HG03469 (cell line): Measurements from ENCODE around the gene PRPH.
"Not testable (repeated sequence)": the region's sequence is repeated elsewhere in the genome, so short reads cannot be mapped to it uniquely, and the experiment has no call there.

Experiments used
- ATAC-seq: cut with Tn5 transposase; IDR thresholded peaks from one replicate; pipeline ENCODE4 v1.9.1; 2021; ENCODE audit warnings: mild to moderate bottlenecking, moderate library complexity, moderate number of reproducible peaks; ENCODE audit not compliant: unreplicated experiment

The PRPH gene

DNA sequence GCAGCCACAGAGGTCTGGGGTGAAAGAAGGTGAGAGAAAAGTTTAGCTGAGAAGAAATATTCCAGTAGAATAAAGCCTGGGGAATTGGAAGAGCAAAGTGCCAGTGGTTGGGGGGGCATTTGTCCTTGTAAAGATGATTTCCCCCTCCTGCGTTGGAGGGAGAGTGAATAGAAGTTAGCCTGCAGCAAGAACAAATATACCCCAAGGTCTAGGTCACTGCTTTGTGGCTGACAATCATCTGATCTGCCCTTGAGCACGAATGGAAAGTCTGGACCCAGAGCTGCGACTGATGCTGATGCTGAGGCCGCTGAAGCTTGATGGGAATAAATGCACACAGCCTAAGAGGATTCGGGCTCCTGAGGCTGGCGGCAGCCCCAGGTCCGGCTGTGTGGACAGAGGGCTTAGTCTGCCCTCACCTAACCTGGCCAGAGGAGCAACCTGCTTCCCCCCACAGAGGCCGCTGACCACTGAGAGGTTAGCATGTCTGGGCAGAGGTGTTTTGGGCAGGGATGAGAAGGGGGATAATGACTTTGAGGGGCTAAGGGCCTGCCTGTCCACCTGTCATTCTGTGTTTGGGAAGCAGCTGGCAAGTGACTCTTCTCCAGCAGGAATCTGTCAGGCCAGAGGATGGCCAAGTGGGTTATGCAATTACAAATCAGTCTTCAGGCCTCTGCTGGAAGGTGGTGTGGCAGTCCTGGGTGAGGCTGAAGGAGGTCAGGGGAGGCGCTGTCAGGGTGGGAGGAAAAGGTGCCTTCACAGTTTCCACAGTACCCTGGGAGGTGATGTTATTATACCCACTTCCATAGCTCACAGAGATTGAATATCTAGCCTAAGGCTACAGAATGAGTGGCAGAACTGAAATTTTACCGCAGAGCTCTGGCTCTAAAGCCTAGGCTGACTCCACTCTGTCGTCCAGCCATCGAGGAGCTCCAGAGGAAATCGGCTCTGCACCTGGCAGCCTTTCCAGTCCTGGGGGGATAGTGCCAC, 18.4 kb upstream of the PRPH start:
- ATAC-seq, result no peak

DNA sequence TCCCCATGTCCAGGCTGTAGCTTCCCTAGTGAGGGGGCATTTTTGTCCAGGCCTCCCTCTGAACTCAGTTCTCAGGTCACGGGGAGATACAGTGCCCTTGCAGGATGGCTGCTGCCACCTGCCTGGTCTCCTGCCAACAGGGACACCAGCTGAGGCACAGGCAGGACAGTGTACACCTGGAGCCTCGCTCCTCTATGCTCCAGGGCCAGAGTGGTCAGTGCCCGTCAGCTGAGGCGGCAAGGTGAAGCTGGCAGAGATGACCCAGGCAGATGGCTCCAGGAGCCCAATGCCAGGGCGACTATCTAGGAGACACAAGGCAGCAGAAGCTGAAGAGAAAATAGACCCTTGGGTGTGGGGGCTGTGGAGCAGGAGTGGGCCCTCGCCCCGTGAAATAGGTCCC, 17.5 kb upstream of the PRPH start:
- no peak for ATAC-seq

DNA sequence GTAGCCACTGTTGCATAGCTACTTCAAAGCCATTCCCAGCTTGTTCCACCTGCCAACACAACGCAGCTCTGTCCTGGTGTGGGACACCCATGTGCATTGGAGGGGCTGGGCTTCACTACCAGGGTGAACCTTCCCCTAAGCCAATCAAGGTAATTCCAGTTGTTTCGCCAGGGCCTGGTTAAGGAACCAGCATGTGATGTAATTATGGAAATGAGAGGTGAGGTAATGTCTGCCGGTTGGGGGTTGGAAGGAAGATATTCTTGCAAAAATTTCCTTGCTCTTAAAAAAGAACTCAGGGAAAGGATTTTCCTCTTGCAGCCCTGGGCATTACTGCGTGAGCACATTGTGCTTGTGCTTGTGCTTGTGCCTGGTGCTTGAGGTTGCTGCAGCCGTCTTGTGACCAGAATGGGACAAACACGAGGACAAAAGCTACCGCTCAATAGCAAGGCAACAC, 15.2 kb upstream of the PRPH start:
- no peak for ATAC-seq

- ATAC-seq, result not testable (repeated sequence)
Measured at GRCh38 chr12:49280545-49280944, 14.4 kb upstream of the PRPH start.

- ATAC-seq, result no peak
Measured at GRCh38 chr12:49282302-49282701, 12.6 kb upstream of the PRPH start.

DNA sequence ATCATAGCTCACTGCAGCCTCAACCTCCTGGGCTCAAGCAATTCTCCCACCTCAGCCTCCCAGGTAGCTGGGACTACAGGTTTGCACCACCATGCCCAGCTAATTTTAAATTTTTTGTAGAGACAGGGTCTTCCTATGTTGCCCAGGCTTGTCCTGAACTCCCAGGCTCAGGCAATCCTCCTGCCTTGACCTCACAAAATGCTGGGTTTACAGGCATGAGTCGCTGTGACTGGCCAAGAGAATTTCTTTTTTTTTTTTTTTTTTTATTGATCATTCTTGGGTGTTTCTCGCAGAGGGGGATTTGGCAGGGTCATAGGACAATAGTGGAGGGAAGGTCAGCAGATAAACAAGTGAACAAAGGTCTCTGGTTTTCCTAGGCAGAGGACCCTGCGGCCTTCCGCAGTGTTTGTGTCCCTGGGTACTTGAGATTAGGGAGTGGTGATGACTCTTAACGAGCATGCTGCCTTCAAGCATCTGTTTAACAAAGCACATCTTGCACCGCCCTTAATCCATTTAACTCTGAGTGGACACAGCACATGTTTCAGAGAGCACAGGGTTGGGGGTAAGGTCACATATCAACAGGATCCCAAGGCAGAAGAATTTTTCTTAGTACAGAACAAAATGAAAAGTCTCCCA, 12.1 kb upstream of the PRPH start:
- ATAC-seq, result not testable (repeated sequence)

DNA sequence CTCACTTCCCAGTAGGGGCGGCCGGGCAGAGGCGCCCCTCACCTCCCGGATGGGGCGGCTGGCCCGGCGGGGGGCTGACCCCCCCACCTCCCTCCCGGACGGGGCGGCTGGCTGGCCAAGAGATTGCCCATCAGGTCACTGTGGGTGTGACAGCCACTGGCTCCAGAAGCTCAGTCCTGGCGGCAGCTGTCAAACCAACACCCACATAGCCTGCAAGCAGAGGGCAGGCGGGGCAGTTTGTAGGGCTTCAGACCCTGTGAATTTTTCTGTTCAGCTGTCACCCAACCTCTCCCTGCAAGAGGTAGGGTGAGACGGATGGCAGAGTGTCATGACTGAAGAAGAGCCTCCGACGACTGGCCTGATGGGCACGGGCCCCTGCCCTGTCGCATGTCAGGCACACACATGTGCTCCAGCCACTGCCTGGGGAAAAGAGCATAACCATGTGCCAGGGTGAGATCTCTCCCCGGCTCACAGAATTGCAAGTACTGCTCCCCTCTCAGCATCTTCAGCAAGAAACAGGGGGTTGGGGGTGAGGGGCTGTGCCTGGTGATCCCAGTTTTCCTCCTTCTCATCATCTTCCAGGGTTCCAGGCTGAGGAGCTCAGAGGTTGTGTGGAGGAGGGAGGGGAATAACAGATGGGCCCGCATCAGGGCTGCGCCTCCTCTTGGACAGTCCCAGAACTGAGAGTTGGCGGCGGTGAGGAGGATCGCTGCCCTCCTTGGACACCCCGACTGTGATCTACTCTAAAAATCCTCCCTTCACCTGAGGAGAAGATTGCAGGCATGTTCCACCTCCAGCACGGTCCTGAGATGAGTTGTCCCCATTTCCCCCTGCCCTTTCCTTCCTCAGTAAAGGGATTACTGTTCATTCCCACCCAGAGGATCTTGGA, 11.2 kb upstream of the PRPH start:
- no peak for ATAC-seq

DNA sequence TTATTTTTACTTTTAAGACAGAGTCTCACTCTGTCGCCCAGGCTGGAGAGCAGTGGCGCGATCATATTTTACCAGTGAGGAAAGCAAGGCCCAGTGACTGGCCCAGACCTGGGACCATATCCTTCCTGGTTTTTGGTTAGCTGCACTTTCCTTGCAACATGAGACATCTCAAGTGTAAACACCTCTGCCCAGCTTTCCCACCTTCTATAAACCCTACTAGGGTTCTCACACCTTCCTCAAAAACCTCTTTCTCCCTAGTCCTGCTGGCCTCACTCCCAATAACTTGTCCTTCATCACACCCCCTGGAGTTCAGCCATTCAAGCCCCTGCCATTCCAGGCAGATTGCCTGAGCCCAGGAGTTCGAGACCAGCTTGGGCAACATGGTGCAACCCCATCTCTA, 10.3 kb upstream of the PRPH start:
- no peak for ATAC-seq

DNA sequence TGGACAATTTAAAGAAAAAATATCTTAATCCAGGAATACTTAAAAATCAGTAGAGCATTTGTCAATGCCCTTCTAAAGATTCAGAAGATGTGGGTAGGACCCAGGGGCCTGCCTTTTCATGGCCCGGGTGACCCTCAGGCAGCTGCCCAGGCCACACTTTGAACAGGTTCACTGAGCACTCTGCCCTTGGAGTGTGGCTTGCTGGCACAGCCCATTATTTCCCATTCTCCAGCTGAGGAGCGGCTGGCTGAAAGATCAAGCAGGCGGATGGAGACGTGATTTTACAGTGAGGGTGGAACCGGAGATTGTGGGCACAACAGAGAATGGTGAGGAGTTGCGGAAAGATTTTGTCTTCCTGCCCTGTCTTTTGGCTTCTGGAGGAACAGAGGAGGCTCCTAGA, 7.1 kb upstream of the PRPH start:
- no peak for ATAC-seq

DNA sequence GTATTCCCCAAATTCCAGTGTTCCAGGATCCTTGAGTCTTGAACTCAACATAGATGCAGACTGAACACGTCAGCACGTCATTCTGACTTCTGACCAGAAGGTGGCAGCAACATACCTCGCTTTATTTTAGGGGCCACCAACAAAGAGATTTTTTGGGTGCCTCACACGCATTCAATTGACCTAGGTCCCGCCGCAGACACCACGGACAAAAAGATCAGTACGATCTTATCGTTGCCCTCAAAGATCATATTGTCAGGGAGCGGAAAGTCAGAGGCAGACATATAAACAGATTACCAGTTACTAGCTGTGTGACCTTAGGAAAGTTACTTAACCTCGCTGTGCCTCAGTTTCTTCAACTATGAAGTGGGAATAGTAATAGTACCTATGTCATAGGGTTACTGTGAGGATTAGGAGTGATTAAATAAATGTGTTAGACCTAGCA, 6.5 kb upstream of the PRPH start:
- no peak for ATAC-seq

- no peak for ATAC-seq
Measured at GRCh38 chr12:49288922-49289555, 5.9 kb upstream of the PRPH start.

GRCh38 chr12:49292729-49293055, 2.3 kb upstream of the PRPH start:
- ATAC-seq, result no peak

- ATAC-seq, result no peak
Measured at GRCh38 chr12:49293056-49293956, 1.6 kb upstream of the PRPH start.

DNA sequence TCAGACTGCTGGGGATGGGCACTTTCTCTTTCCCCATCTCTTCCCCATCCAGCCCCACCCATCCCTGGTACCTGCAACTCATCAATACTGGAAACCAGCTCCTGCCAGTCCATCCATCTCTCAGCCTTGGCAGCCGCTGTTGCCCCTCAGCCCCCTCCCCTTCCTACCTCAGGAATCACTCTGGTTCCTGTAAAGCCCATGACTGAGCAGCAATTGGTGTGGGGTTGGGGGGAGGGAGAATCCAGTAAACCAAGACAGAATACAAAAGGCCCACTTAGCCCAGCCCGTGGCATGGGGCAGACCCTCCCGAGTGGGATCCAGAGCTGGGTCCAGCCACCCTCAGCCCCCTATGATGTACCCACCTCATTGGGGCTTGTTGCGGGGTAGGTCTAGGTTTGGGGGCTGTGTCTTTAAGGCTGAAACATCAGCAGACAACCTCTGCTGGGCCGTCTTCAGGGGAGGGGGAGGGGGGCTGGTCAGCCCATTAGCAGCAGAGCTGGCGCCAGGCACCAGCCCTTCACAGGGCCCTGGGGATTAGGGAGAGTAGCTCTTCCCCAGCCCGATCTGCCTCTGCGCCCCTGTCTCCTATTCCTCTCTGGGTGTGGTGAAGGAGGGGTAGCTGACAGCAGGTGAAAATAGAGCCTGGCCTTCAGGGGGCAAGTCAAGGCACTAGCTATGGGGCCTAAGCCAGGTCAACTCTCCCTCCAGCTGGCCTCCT, 702 bp upstream of the PRPH start:
- ATAC-seq, result no peak

GRCh38 chr12:49294804-49295081, 204 bp upstream of the PRPH start:
- no peak for ATAC-seq

- ATAC-seq, result no peak
Measured at GRCh38 chr12:49296034-49296835, 1.3 kb downstream of the PRPH start.

DNA sequence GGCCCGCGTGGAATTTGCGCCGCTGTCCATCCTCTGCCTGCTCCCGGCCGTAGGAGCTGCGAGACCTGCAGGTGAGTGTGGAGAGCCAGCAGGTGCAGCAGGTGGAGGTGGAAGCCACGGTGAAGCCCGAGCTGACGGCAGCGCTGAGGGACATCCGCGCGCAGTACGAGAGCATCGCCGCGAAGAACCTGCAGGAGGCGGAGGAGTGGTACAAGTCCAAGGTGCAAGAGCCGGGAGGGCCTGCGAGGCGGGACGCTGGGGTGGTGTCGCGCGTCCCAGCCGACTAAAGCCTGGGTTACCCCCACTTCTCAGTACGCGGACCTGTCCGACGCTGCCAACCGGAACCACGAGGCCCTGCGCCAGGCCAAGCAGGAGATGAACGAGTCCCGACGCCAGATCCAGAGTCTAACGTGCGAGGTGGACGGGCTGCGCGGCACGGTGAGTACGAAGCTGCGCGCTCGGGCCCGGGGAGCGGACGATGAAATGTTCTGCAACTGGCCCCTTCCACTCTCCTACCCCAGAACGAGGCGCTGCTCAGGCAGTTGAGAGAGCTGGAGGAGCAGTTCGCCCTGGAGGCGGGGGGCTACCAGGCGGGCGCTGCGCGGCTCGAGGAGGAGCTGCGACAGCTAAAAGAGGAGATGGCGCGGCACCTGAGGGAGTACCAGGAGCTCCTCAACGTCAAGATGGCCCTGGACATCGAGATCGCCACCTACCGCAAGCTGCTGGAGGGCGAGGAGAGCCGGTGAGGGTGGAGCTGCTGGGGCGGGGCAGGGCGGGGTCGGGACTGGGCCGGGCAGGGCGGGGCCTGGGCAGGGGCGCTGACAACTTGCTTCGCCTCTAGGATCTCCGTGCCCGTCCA, 2.1 kb downstream of the PRPH start:
- no peak for ATAC-seq

DNA sequence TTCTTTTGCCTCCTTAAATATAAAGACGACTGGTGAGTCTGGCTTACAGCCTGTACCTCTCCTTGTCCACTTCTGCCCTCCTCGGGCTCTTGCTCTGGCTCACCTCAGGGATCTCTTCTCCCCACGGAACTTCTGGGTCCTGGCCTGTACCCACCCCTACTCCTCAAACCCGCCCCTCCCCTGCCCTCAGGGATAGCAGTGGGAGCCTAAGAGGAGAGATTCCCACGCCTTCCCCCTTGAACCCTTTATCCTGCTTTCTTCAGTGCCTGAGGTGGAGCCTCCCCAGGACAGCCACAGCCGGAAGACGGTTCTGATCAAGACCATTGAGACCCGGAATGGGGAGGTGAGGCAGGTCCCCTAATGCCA, 2.7 kb downstream of the PRPH start:
- no peak for ATAC-seq
